Measurements from ENCODE around the gene HOXB3. TPM values are rescaled to one million over a fixed set of nuclear protein-coding genes. Genes with fewer than 3 reads are reported as not detected.
A peak's percentile ranks its signal among the peaks of the same experiment; 100 is the strongest.

The HOXB3 gene
- total RNA-seq, 2 experiments from 2014 or later: 2.0 TPM

- Mint-ChIP-seq H3K27me3 (ENCODE audit: low read depth) (peaks cover 89% of the 10 kb centered on the region), H3K36me3 (ENCODE audit: low read depth) (no peaks in the 10 kb centered on the region), H3K9me3 (no peaks in the 10 kb centered on the region), H3K4me1 (ENCODE audit: low read depth) (peaks cover 48% of the 10 kb centered on the region), H3K27ac (no peak overlapping the region), H3K4me3 (no peak overlapping the region)
- intact Hi-C loops (cut with micrococcal nuclease): no loop called here
- DNase-seq: no peak
- CTCF ChIA-PET: interaction anchor here (0.8 to 1.6 kb wide), 3 partner anchors 247 to 250 kb away, joined by 3 to 6 read pairs (median 5); no protein-coding TSS in a partner anchor
Measured at GRCh38 chr17:48583708-48584222, 6.3 kb downstream of the HOXB3 start.

DNA sequence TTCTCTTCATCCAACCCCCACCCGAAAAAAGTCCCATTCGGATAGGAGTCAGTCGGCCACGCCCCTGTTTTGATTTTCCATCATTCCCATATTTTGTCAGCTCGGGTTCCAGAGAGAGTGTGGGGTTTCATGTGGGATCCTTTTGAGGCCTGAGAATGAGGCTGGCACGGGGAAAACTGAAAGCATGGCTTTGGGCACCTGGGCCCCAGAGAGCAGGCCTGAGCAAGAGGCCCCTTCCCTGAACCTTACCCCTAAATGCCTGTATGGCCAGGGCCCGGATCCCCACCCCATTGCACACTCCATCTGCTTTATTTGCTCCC is 7.3 kb downstream of the HOXB3 start:
- H3K27me3 Mint-ChIP-seq (ENCODE audit: low read depth): peaks cover 81% of the 10 kb centered on the region
- H3K27ac Mint-ChIP-seq: no peak overlapping the region
- CTCF ChIA-PET: interaction anchor here (0.7 to 1.2 kb wide), 6 partner anchors 12 to 527 kb away, joined by 3 read pairs; no protein-coding TSS in a partner anchor
- peaks cover 50% of the 10 kb centered on the region for H3K4me1 Mint-ChIP-seq (ENCODE audit: low read depth)
- H3K36me3 Mint-ChIP-seq (ENCODE audit: low read depth): no peaks in the 10 kb centered on the region
- H3K4me3 Mint-ChIP-seq: peak overlapping the region; percentile 46
- intact Hi-C loops (cut with micrococcal nuclease): no loop called here
- no peaks in the 10 kb centered on the region for H3K9me3 Mint-ChIP-seq
- no peak for DNase-seq

DNA sequence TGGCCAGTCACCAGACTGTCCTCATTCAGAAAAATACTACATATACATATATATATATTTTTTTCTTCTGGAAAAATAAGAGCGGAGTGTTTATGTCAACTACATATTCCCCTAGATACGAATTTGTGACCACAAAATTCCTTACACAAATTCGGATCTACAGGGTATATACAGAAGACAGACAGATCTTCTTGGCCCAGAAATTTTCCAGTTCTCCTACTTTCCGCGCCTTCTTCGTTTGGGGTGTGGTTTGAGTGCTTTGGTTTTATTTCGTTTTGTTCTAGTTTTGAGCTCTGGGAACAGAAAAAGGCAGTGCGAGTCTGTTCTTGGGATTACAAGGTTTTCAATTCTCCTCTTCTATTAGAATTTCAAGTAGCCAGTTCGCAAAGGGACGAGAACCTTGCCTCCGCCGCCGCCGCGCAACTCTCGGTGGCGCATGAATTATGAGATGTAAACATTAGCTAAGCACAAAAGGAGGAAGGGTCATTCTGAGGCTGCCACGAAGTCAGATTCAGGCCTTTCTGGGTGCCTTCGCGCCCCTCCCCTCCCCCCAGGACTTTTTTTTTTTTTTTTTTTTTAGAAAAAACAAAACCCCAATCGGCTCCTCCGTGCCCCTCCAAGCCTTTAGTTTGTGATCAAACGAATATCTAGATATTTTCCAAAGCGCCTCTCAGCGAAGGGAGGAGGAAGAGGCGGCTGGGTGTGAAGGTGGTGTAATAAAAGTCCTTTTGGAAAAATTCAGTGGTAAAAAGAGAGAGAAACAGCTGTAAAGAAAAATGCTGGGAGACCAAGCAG is 10.1 kb downstream of the HOXB3 start:
- Mint-ChIP-seq H3K9me3 (no peaks in the 10 kb centered on the region), H3K4me3 (peak overlapping the region; percentile 13), H3K4me1 (ENCODE audit: low read depth) (peaks cover 48% of the 10 kb centered on the region), H3K27ac (no peak overlapping the region), H3K36me3 (ENCODE audit: low read depth) (no peaks in the 10 kb centered on the region), H3K27me3 (ENCODE audit: low read depth) (peaks cover 66% of the 10 kb centered on the region)
- intact Hi-C loops (cut with micrococcal nuclease): no loop called here
- CTCF ChIA-PET: interaction anchor here (0.7 to 1.0 kb wide), 2 partner anchors 36 to 239 kb away, joined by 3 to 4 read pairs; no protein-coding TSS in a partner anchor
- DNase-seq: no peak

- no peak for DNase-seq
- H3K4me3 Mint-ChIP-seq: peak overlapping the region; percentile 87
- intact Hi-C loops (cut with micrococcal nuclease): no loop called here
- CTCF ChIA-PET: interaction anchor here (1.0 kb wide), 1 partner anchor 14 kb away, joined by 3 read pairs; the partner anchor contains the start of gene HOXB5
- peaks cover 46% of the 10 kb centered on the region for H3K4me1 Mint-ChIP-seq (ENCODE audit: low read depth)
- no peaks in the 10 kb centered on the region for H3K36me3 Mint-ChIP-seq (ENCODE audit: low read depth)
- H3K9me3 Mint-ChIP-seq: no peaks in the 10 kb centered on the region
- no peak overlapping the region for H3K27ac Mint-ChIP-seq
- peaks cover 64% of the 10 kb centered on the region for H3K27me3 Mint-ChIP-seq (ENCODE audit: low read depth)
Measured at GRCh38 chr17:48579471-48579759, 10.6 kb downstream of the HOXB3 start.

GRCh38 chr17:48578616-48579470 is 11.2 kb downstream of the HOXB3 start:
- peak; percentile 31 for DNase-seq
- intact Hi-C loops (cut with micrococcal nuclease): loop anchor here (1.0 kb wide), 1 partner anchor 36 kb away; no protein-coding TSS in a partner anchor
- Mint-ChIP-seq H3K27me3 (ENCODE audit: low read depth) (peaks cover 58% of the 10 kb centered on the region), H3K36me3 (ENCODE audit: low read depth) (no peaks in the 10 kb centered on the region), H3K4me1 (ENCODE audit: low read depth) (peaks cover 46% of the 10 kb centered on the region), H3K4me3 (peak overlapping the region; percentile 87), H3K27ac (peak overlapping the region; percentile 66), H3K9me3 (no peaks in the 10 kb centered on the region)
- CTCF ChIA-PET: interaction anchor here (0.9 to 1.0 kb wide), 3 partner anchors 14 to 88 kb away, joined by 3 to 5 read pairs (median 4); partner anchors contain the start of gene HOXB5

DNA sequence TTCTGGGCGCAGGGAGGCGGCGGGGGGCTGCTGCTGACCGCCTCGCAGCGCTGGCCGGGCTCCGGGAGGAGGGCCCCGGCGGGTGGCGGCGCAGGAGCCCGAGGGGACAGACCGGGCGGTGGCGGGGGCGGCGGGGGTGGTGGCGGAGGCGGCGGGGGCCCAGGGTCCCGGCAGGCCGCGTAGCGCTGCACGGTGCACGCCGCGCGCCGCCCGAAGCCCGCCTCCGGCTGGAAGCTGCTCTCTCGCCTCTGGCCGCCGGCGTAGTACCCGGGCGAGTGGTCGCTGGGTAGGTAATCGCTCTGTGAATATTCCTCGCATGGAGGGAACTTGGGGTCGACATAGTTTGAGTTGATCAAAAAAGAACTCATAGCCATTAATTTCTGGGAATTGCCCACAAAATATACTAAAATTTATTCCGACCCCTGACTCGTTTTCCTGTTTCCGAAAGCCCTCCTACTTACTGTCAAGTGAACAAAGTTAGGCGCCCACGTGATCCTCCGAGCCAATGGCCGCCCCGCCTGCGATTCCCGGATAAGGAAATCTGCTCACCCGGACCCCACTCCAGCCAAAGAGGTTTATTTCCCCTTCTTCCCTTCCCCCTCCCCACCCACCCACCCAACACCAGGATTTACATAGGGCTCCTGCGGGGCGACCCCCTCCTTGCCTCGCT is 12.0 kb downstream of the HOXB3 start, which contains the start of gene HOXB4:
Gene HOXB4, minus strand, starts transcription at position 405 of the 670 bp plus-strand sequence. Its CDS starts 31 bp downstream, at position 374.
- H3K4me3 Mint-ChIP-seq: peak within 1 kb of the TSS; percentile 87
- H3K27ac Mint-ChIP-seq: peak within 1 kb of the TSS; percentile 66
- H3K27me3 Mint-ChIP-seq (ENCODE audit: low read depth): peaks cover 51% of the 10 kb centered on the region
- CTCF ChIA-PET: interaction anchor here (0.6 to 1.2 kb wide), 5 partner anchors 13 to 87 kb away, joined by 3 to 5 read pairs (median 3); partner anchors contain the start of gene HOXB5
- H3K36me3 Mint-ChIP-seq (ENCODE audit: low read depth): no peaks in the 10 kb centered on the region
- intact Hi-C loops (cut with micrococcal nuclease): loop anchor here (1.0 kb wide), 1 partner anchor 35 kb away; no protein-coding TSS in a partner anchor
- DNase-seq: peak; percentile 84
- no peaks in the 10 kb centered on the region for H3K9me3 Mint-ChIP-seq
- peaks cover 46% of the 10 kb centered on the region for H3K4me1 Mint-ChIP-seq (ENCODE audit: low read depth)

GRCh38 chr17:48577330-48577945 is 12.6 kb downstream of the HOXB3 start:
- peaks cover 44% of the 10 kb centered on the region for H3K4me1 Mint-ChIP-seq (ENCODE audit: low read depth)
- H3K27me3 Mint-ChIP-seq (ENCODE audit: low read depth): peaks cover 45% of the 10 kb centered on the region
- CTCF ChIA-PET: interaction anchor here (0.6 to 1.2 kb wide), 2 partner anchors 14 to 85 kb away, joined by 3 read pairs; no protein-coding TSS in a partner anchor
- intact Hi-C loops (cut with micrococcal nuclease): no loop called here
- peak; percentile 30 for DNase-seq
- peak overlapping the region; percentile 78 for H3K4me3 Mint-ChIP-seq
- H3K27ac Mint-ChIP-seq: peak overlapping the region; percentile 46
- no peaks in the 10 kb centered on the region for H3K9me3 Mint-ChIP-seq
- H3K36me3 Mint-ChIP-seq (ENCODE audit: low read depth): no peaks in the 10 kb centered on the region

DNA sequence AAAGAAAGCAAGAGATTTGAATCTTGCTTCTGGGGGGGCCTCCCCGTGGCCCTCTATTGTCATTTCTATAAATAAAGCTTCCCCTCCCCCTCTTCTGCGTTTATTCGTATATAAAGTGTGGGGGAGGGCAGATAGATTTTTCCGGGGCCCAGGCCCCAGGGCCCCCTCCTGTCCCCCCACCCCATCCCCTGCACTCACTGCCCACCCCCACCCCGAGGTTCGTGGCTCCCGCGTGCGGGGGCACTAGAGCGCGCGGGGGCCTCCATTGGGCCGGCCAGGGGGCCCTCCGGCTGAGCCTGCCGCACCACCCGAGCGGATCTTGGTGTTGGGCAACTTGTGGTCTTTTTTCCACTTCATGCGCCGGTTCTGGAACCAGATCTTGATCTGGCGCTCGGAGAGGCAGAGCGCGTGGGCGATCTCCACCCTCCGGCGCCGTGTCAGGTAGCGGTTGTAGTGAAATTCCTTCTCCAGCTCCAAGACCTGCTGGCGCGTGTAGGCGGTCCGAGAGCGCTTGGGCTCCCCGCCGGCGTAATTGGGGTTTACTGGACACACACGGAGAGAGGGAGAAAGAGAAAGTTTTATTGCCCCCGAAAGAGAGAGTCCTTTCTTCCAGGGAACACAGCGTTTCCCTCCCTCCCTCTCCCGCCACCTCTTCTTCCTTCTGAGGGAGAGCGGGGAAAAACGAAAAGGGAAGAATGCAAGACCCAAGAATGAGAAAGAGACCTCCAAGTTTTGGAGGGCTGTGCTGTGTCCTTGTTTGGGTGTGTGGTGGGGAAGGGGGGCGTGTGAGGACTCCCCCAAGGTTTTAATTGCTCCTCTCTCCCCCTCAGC is 13.3 kb downstream of the HOXB3 start:
- intact Hi-C loops (cut with micrococcal nuclease): no loop called here
- CTCF ChIA-PET: interaction anchor here (1.2 kb wide), 1 partner anchor 84 kb away, joined by 3 read pairs; no protein-coding TSS in a partner anchor
- H3K36me3 Mint-ChIP-seq (ENCODE audit: low read depth): no peaks in the 10 kb centered on the region
- peaks cover 41% of the 10 kb centered on the region for H3K4me1 Mint-ChIP-seq (ENCODE audit: low read depth)
- H3K9me3 Mint-ChIP-seq: no peaks in the 10 kb centered on the region
- peaks cover 39% of the 10 kb centered on the region for H3K27me3 Mint-ChIP-seq (ENCODE audit: low read depth)
- DNase-seq: no peak
- no peak overlapping the region for H3K27ac Mint-ChIP-seq
- H3K4me3 Mint-ChIP-seq: peak overlapping the region; percentile 78

GRCh38 chr17:48575673-48576478 is 14.2 kb downstream of the HOXB3 start:
- Mint-ChIP-seq H3K36me3 (ENCODE audit: low read depth) (no peaks in the 10 kb centered on the region), H3K27ac (no peak overlapping the region), H3K27me3 (ENCODE audit: low read depth) (peaks cover 31% of the 10 kb centered on the region), H3K4me1 (ENCODE audit: low read depth) (peaks cover 36% of the 10 kb centered on the region), H3K4me3 (no peak overlapping the region), H3K9me3 (no peaks in the 10 kb centered on the region)
- no peak for DNase-seq
- intact Hi-C loops (cut with micrococcal nuclease): no loop called here
- CTCF ChIA-PET: no interaction called here

DNA sequence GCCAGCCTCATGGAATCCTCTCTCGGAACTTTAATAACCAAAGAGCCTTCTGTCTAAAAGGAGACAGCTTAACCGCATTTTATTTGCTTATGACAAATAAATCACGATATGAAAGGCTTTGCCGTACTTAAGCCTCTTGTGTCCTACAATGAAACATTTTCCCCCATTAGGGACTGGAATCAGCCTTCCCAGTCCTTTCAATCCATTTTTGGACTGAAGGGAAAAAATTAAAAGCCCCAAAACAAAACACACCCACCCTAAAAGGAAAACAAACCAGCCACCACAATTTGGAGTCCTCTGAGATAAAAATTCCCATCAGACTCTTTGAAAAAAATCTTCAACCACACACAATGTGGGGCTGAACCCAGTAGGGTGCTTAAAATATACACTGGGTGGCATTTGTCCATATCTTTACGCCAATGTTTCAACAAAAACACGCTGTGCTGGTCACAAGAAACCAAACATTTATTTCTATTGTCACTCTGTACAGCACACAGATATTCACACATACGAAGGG is 14.9 kb downstream of the HOXB3 start:
- Mint-ChIP-seq H3K36me3 (ENCODE audit: low read depth) (no peaks in the 10 kb centered on the region), H3K27me3 (ENCODE audit: low read depth) (peaks cover 24% of the 10 kb centered on the region), H3K4me3 (no peak overlapping the region), H3K4me1 (ENCODE audit: low read depth) (peaks cover 28% of the 10 kb centered on the region), H3K9me3 (no peaks in the 10 kb centered on the region), H3K27ac (no peak overlapping the region)
- CTCF ChIA-PET: no interaction called here
- intact Hi-C loops (cut with micrococcal nuclease): no loop called here
- DNase-seq: no peak
